Naive thymus-derived CD4-positive, alpha-beta T cell (primary cell): ENCODE measurements around the gene CERS6. TPM values are rescaled to one million over a fixed set of nuclear protein-coding genes. Genes with fewer than 3 reads are reported as not detected.
A peak's percentile ranks its signal among the peaks of the same experiment; 100 is the strongest.

Source experiments
- ATAC-seq: fragments of 150-1000 bp; cut with Tn5 transposase; 2 replicates; pipeline ENCODE4 v1.10.0; 2021; ENCODE audit warnings: mild to moderate bottlenecking, moderate library complexity
- CTCF ChIA-PET: fragments of 350-600 bp; sonication (Branson Sonifier 250); formaldehyde crosslinking; loops from one replicate; lab custom pipeline; 2021; ENCODE audit warnings: antibody characterized with exemption; lab: Charles Lee
- POLR2A ChIA-PET: fragments of 350-600 bp; sonication (Branson Sonifier 250); formaldehyde crosslinking; loops from one replicate; lab custom pipeline; 2021; ENCODE audit warnings: antibody characterized with exemption, inconsistent platforms; lab: Charles Lee
- DNase-seq, 9 donors: peaks; one replicate each; pipeline versions ENCODE4 v3.0.0 to v3.0.0-alpha.2; 2020 to 2022; ENCODE audit warnings: mixed read lengths in 1 of 9
- H3K27ac ChIP-seq: one replicate; pipeline ENCODE4 v1.7.0; 2013; ENCODE audit warnings: mild to moderate bottlenecking, low read depth, low read length, moderate library complexity
- H3K27me3 ChIP-seq, 2 donors: one replicate each; pipeline ENCODE4 v1.7.0; 2013; ENCODE audit warnings: low read length in 2 of 2, mild to moderate bottlenecking in 2 of 2, moderate library complexity in 2 of 2; ENCODE audit not compliant: control insufficient read depth in 2 of 2, insufficient read depth in 2 of 2
- H3K36me3 ChIP-seq, 3 experiments: 1 replicate in 2 of 3; 2 replicates in 1 of 3; pipeline ENCODE4 v1.7.0; 2013; ENCODE audit warnings: low read length in 3 of 3, mild to moderate bottlenecking in 3 of 3, moderate library complexity in 1 of 3; ENCODE audit not compliant: insufficient read depth in 3 of 3, control insufficient read depth in 2 of 3
- H3K4me1 ChIP-seq, 2 donors: one replicate each; pipeline ENCODE4 v1.7.0; 2013; ENCODE audit warnings: low read length in 2 of 2, mild to moderate bottlenecking in 2 of 2, moderate library complexity in 1 of 2; ENCODE audit not compliant: control insufficient read depth in 2 of 2, insufficient read depth in 2 of 2
- H3K4me3 ChIP-seq: 2 replicates; pipeline ENCODE4 v1.7.0; 2013; ENCODE audit warnings: mild to moderate bottlenecking, low read length
- H3K9me3 ChIP-seq, 3 experiments: 1 replicate in 2 of 3; 2 replicates in 1 of 3; pipeline ENCODE4 v1.7.0; 2013; ENCODE audit warnings: low read length in 3 of 3; ENCODE audit not compliant: control insufficient read depth in 2 of 3
- H3K27ac Mint-ChIP-seq, 9 donors: one replicate each; pipeline ENCODE4 v1.8.0; 2020 to 2022; ENCODE audit warnings: mixed read lengths in 9 of 9, mild to moderate bottlenecking in 8 of 9, moderate library complexity in 5 of 9, inconsistent platforms in 2 of 9
- H3K27me3 Mint-ChIP-seq, 5 donors: one replicate each; pipeline ENCODE4 v1.8.0; 2021 to 2022; ENCODE audit warnings: mixed read lengths in 5 of 5, mild to moderate bottlenecking in 1 of 5
- H3K36me3 Mint-ChIP-seq, 5 donors: one replicate each; pipeline ENCODE4 v1.8.0; 2020 to 2022; ENCODE audit warnings: mixed read lengths in 5 of 5, mild to moderate bottlenecking in 3 of 5, inconsistent platforms in 1 of 5
- H3K4me1 Mint-ChIP-seq, 7 donors: one replicate each; pipeline ENCODE4 v1.8.0; 2020 to 2022; ENCODE audit warnings: mixed read lengths in 7 of 7, mild to moderate bottlenecking in 3 of 7, inconsistent platforms in 1 of 7
- H3K4me3 Mint-ChIP-seq, 10 donors: one replicate each; pipeline ENCODE4 v1.8.0; 2020 to 2022; ENCODE audit warnings: mild to moderate bottlenecking in 10 of 10, mixed read lengths in 10 of 10, moderate library complexity in 6 of 10, inconsistent platforms in 2 of 10
- H3K9me3 Mint-ChIP-seq, 11 donors: one replicate each; pipeline ENCODE4 v1.8.0; 2020 to 2022; ENCODE audit warnings: mixed read lengths in 11 of 11, mild to moderate bottlenecking in 4 of 11, inconsistent platforms in 1 of 11, moderate library complexity in 1 of 11
- intact Hi-C, 2 donors: fragments of 100-400 bp; cut with micrococcal nuclease; formaldehyde crosslinking; loops; one replicate each; pipeline ENCODE4 v1.15.1; 2023
- polyA plus RNA-seq, 2 donors: library from polyadenylated mRNA; unstranded; fragments of 300-500 nt; fragmentation: Illumina TruSeq; gene quantifications; one replicate each; pipeline ENCODE4 v1.2.3, GENCODE V29; 2021
- total RNA-seq, 6 experiments: library from RNA in 5 of 6; stranded (reverse) in 5 of 6; gene quantifications; 1 replicate in 5 of 6; 2 replicates in 1 of 6; pipeline ENCODE4 v1.2.3 and lab custom pipeline; 2021 to 2026

CERS6 gene
- total and polyA plus RNA-seq, 7 experiments from 2014 or later = 9.1 to 28.4 (median 19.7) TPM

DNA sequence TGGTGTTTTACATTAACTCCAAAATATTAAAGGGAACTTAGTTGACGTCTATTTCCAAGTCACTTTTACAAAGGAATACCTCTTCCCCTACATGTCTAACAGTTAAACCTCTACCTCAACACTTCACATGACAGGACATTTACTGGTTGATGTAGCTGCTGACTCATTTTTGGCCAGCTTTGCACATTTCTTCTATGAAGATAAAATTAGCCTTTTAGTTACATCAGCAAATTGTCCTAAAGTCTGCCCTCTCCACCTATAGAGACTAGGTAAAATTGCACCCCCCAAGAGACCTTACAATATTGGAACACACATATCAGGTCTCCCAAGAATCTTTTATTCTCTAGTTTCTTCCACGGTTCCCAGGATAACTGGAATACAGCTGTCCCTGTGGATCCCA lies 10.1 kb upstream of the CERS6 start:
- no peak for DNase-seq
- H3K9me3 ChIP-seq = no peaks in the 10 kb centered on the region
- H3K4me3 Mint-ChIP-seq = no peak overlapping the region
- peaks cover 0 to 36% of the 10 kb centered on the region in 2 donors for H3K4me1 ChIP-seq
- no peaks in the 10 kb centered on the region for H3K27me3 Mint-ChIP-seq
- H3K4me3 ChIP-seq = no peak overlapping the region
- peaks cover 6 to 71% (median 45%) of the 10 kb centered on the region in 7 donors for H3K4me1 Mint-ChIP-seq
- ChIA-PET POLR2A (interaction anchor here (0.6 to 1.5 kb wide), 3 partner anchors 9 to 185 kb away, joined by 3 to 4 read pairs (median 3); no protein-coding TSS in a partner anchor), CTCF (interaction anchor here (1.0 kb wide), 1 partner anchor 10 kb away, joined by 3 read pairs; the partner anchor contains the start of gene CERS6)
- H3K27ac ChIP-seq = no peak overlapping the region
- no peaks in the 10 kb centered on the region for H3K36me3 ChIP-seq
- intact Hi-C loops = no loop called here
- peaks cover 0 to 17% (median 0%) of the 10 kb centered on the region in 5 donors for H3K36me3 Mint-ChIP-seq
- H3K9me3 Mint-ChIP-seq = peaks cover 0 to 19% (median 1%) of the 10 kb centered on the region in 11 donors
- H3K27ac Mint-ChIP-seq = peak overlapping the region in 1 of 9 donors; percentile 62
- no peak for ATAC-seq
- no peaks in the 10 kb centered on the region for H3K27me3 ChIP-seq

DNA sequence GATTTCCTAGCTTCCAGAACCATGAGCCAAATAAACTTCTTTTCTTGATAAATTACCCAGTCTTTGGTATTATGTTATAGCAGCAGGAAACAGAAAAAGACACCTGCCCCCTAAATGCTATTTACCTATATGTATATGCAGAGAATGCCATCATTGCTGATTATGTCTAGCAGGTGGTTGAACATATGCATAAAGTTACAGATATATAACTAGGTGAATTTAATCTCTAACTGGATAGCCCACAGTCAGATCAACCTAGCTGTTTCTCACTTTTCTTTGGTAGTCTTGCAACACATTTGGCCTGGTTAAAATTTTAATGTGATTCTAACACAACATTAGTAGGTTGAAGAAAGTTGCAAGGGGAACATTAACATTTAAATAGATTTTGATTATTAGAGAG lies 7.1 kb upstream of the CERS6 start:
- no peak overlapping the region for H3K4me3 ChIP-seq
- Mint-ChIP-seq H3K27ac (peak overlapping the region in 5 of 9 donors; percentile 49 to 89 (median 86)), H3K9me3 (peaks cover 0 to 19% (median 1%) of the 10 kb centered on the region in 11 donors), H3K4me3 (peak overlapping the region in 4 of 10 donors; percentile 26 to 52 (median 30)), H3K36me3 (peaks cover 0 to 17% (median 0%) of the 10 kb centered on the region in 5 donors), H3K27me3 (no peaks in the 10 kb centered on the region), H3K4me1 (peaks cover 7 to 59% (median 29%) of the 10 kb centered on the region in 7 donors)
- DNase-seq = no peak
- no peaks in the 10 kb centered on the region for H3K36me3 ChIP-seq
- no peak for ATAC-seq
- POLR2A ChIA-PET = interaction anchor here (0.5 kb wide), 1 partner anchor 34 kb away, joined by 4 read pairs; no protein-coding TSS in a partner anchor
- peaks cover 0 to 38% of the 10 kb centered on the region in 2 donors for H3K4me1 ChIP-seq
- no peaks in the 10 kb centered on the region for H3K27me3 ChIP-seq
- no peaks in the 10 kb centered on the region for H3K9me3 ChIP-seq
- peak overlapping the region; percentile 34 for H3K27ac ChIP-seq
- intact Hi-C loops = no loop called here
- CTCF ChIA-PET = no interaction called here

DNA sequence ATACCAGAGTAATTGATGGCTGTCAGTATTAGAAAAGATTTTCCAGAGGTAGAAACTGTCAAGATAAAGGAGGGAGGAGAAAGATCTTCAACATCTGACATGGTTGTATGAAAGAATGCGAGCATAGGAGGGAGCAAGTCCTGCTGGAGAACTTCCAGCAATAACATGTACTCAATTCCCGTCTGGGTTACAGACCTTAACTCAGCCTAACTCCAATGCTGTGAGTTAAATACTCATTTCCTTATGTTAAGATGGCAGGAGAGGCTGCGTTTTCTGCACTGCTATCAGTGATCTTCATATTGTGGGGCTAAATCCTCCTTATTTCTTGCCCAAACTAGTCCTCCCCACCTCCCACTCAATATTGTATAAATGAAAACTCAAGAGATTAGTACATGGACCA lies 6.7 kb upstream of the CERS6 start:
- Histone ChIP-seq H3K9me3 (no peaks in the 10 kb centered on the region), H3K27me3 (no peaks in the 10 kb centered on the region), H3K4me3 (no peak overlapping the region), H3K36me3 (no peaks in the 10 kb centered on the region), H3K4me1 (peaks cover 0 to 38% of the 10 kb centered on the region in 2 donors), H3K27ac (peak overlapping the region; percentile 34)
- intact Hi-C loops = no loop called here
- ChIA-PET CTCF (no interaction called here), POLR2A (interaction anchor here (0.5 kb wide), 1 partner anchor 34 kb away, joined by 4 read pairs; no protein-coding TSS in a partner anchor)
- peak overlapping the region in 5 of 9 donors; percentile 33 to 89 (median 69) for H3K27ac Mint-ChIP-seq
- peaks cover 0 to 17% (median 0%) of the 10 kb centered on the region in 11 donors for H3K9me3 Mint-ChIP-seq
- H3K4me3 Mint-ChIP-seq = peak overlapping the region in 4 of 10 donors; percentile 26 to 52 (median 36)
- H3K4me1 Mint-ChIP-seq = peaks cover 7 to 54% (median 26%) of the 10 kb centered on the region in 7 donors
- no peaks in the 10 kb centered on the region for H3K27me3 Mint-ChIP-seq
- DNase-seq (no peak), ATAC-seq (no peak)
- H3K36me3 Mint-ChIP-seq = peaks cover 0 to 15% (median 0%) of the 10 kb centered on the region in 5 donors

DNA sequence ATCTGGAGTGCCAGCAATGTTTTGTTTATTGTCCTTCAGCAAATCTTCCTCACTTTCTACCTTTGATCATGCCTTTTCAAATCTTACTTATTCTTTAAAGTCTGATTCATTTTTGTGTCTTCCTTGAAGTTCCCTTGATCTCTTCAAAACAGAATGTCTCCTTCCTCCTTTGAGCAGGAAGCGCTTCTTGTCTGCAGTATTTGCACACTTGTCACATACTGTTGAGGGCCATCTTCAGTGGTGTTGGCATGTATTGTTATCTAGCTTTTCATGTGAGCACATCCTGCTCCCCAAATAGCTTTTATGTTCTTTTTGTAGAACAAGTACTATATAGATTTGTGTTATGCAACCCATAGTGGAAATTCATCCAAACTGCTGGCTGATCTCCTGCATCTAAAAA lies 5.9 kb upstream of the CERS6 start:
- H3K4me3 Mint-ChIP-seq = peak overlapping the region in 9 of 10 donors; percentile 15 to 78 (median 50)
- ChIA-PET POLR2A (interaction anchor here (0.5 to 2.6 kb wide), 6 partner anchors 8 to 40 kb away, joined by 3 to 35 read pairs (median 6); no protein-coding TSS in a partner anchor), CTCF (interaction anchor here (0.6 to 2.1 kb wide), 3 partner anchors 16 to 200 kb away, joined by 3 to 7 read pairs (median 3); no protein-coding TSS in a partner anchor)
- no peaks in the 10 kb centered on the region for H3K27me3 ChIP-seq
- no peak overlapping the region for H3K27ac ChIP-seq
- no peaks in the 10 kb centered on the region for H3K36me3 ChIP-seq
- H3K4me1 ChIP-seq = peaks cover 0 to 38% of the 10 kb centered on the region in 2 donors
- H3K4me3 ChIP-seq = no peak overlapping the region
- intact Hi-C loops = loop anchor here (1.0 to 10.0 kb wide), 6 partner anchors 8 to 1155 kb away; partner anchors contain the start of genes B3GALT1 (in 1 of the 2), LRP2 (in 1 of the 2) and STK39 (in 1 of the 2)
- peak in 7 of 9 donors; percentile 35 to 72 (median 57) for DNase-seq
- H3K36me3 Mint-ChIP-seq = peaks cover 0 to 13% (median 0%) of the 10 kb centered on the region in 5 donors
- peak overlapping the region in 4 of 9 donors; percentile 59 to 95 (median 70) for H3K27ac Mint-ChIP-seq
- no peaks in the 10 kb centered on the region for H3K27me3 Mint-ChIP-seq
- H3K9me3 ChIP-seq = no peaks in the 10 kb centered on the region
- peaks cover 0 to 13% (median 0%) of the 10 kb centered on the region in 11 donors for H3K9me3 Mint-ChIP-seq
- peaks cover 7 to 54% (median 26%) of the 10 kb centered on the region in 7 donors for H3K4me1 Mint-ChIP-seq
- peak; percentile 84 for ATAC-seq

DNA sequence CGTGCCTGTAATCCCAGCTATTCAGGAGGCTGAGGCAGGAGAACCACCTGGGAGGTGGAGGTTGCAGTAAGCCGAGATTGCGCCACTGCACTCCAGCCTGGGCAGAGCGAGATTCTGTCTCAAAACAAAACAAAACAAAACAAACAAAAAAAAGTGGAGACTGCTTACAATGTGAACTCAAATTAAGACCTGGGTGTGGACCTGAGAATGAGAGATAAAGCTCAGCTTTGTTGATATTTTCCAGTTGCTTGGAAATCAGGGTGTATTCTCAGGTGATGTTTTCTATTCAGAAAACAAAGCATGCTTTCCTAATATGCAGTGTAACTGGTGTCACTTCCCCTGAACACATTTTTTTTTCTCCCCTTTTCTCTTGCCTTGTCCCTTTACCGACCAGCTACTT lies 5.3 kb upstream of the CERS6 start:
- Mint-ChIP-seq H3K27me3 (no peaks in the 10 kb centered on the region), H3K4me3 (peak overlapping the region in 7 of 10 donors; percentile 15 to 78 (median 35)), H3K9me3 (peaks cover 0 to 13% (median 0%) of the 10 kb centered on the region in 11 donors), H3K36me3 (peaks cover 0 to 13% (median 0%) of the 10 kb centered on the region in 5 donors), H3K4me1 (peaks cover 7 to 54% (median 26%) of the 10 kb centered on the region in 7 donors), H3K27ac (peak overlapping the region in 4 of 9 donors; percentile 59 to 95 (median 70))
- CTCF ChIA-PET = interaction anchor here (0.6 to 2.1 kb wide), 6 partner anchors 9 to 199 kb away, joined by 3 to 7 read pairs (median 4); no protein-coding TSS in a partner anchor
- H3K4me1 ChIP-seq = peaks cover 0 to 38% of the 10 kb centered on the region in 2 donors
- ATAC-seq = no peak
- H3K9me3 ChIP-seq = no peaks in the 10 kb centered on the region
- H3K4me3 ChIP-seq = no peak overlapping the region
- DNase-seq = no peak
- no peaks in the 10 kb centered on the region for H3K27me3 ChIP-seq
- POLR2A ChIA-PET = interaction anchor here (0.7 to 2.6 kb wide), 9 partner anchors 9 to 42 kb away, joined by 3 to 35 read pairs (median 5); no protein-coding TSS in a partner anchor
- no peaks in the 10 kb centered on the region for H3K36me3 ChIP-seq
- H3K27ac ChIP-seq = peak overlapping the region; percentile 34
- intact Hi-C loops = loop anchor here (1.0 to 10.0 kb wide), 6 partner anchors 8 to 1156 kb away; partner anchors contain the start of genes B3GALT1 (in 1 of the 2), LRP2 (in 1 of the 2) and STK39 (in 1 of the 2)

DNA sequence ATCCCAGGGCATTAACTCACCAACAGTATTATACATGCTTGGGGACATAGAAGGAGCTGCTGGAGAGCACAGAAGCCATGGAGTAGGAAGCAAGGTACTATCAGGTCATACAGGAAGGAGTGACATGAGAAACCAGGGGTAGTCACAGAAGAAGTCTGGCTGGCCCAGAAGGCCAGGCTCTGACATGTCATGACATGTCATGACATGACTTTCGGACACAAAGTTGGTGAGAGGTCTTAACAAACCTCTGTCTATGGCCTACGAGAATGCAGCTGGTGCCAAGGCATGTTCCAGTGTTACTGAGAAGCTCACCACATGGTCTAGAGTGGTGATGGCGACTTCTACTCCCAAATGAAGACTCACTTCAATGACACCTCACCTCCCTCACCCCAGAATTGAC lies 3.3 kb upstream of the CERS6 start:
- Histone ChIP-seq H3K27ac (no peak overlapping the region), H3K27me3 (no peaks in the 10 kb centered on the region), H3K36me3 (peaks cover 0 to 6% (median 0%) of the 10 kb centered on the region in 3 experiments), H3K4me1 (peaks cover 0 to 39% of the 10 kb centered on the region in 2 donors), H3K4me3 (no peak overlapping the region), H3K9me3 (no peaks in the 10 kb centered on the region)
- Mint-ChIP-seq H3K27ac (no peak overlapping the region), H3K27me3 (no peaks in the 10 kb centered on the region), H3K9me3 (peaks cover 0 to 5% (median 0%) of the 10 kb centered on the region in 11 donors), H3K4me3 (no peak overlapping the region), H3K36me3 (peaks cover 0 to 4% (median 0%) of the 10 kb centered on the region in 5 donors), H3K4me1 (peaks cover 4 to 39% (median 22%) of the 10 kb centered on the region in 7 donors)
- no peak for ATAC-seq
- intact Hi-C loops = loop anchor here (10.0 kb wide), 4 partner anchors 208 to 1158 kb away; partner anchors contain the start of genes B3GALT1 (in 1 of the 2), LRP2 (in 1 of the 2) and STK39 (in 1 of the 2)
- ChIA-PET CTCF (no interaction called here), POLR2A (interaction anchor here (4.6 kb wide), 1 partner anchor 18 kb away, joined by 31 read pairs; no protein-coding TSS in a partner anchor)
- DNase-seq = no peak
